ENCODE data around the gene BTBD2. TPM values are rescaled to one million over a fixed set of nuclear protein-coding genes. Genes with fewer than 3 reads are reported as not detected.
A peak's percentile ranks its signal among the peaks of the same experiment; 100 is the strongest.

The BTBD2 gene
- total and polyA plus RNA-seq, 8 donors, result 33.9 to 46.4 (median 37.0) TPM

DNA sequence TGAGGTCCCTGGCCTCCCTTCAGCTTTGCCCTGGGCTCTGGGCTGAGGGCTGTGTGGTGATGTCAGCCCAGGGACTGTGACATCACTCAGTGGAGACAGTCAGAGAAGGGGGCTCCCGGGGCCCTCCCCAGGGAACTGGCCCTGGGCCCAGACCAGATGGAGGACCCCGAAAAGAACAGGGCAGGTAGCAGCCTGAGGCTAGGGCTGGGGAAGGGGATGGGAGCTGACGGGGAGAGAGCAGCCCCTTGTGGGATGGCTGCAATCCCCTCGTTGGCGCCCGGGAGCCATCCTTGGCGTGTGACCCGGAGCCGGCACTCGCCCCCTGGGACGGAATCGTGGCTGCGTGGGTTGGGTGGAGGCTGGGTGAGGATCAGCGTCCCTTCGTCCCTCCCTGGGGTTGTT, 61.0 kb downstream of the BTBD2 start:
- Histone ChIP-seq H3K36me3 (no peaks in the 10 kb centered on the region), H3K9me3 (no peaks in the 10 kb centered on the region), H3K27me3 (no peaks in the 10 kb centered on the region), H3K27ac (no peak overlapping the region), H3K4me1 (no peaks in the 10 kb centered on the region), H3K4me3 (no peak overlapping the region)
- intact Hi-C loops (cut with DNase I), result no loop called here
- peak in 1 of 6 donors; percentile 52 for DNase-seq
- TF ChIP-seq, protein P1, sequence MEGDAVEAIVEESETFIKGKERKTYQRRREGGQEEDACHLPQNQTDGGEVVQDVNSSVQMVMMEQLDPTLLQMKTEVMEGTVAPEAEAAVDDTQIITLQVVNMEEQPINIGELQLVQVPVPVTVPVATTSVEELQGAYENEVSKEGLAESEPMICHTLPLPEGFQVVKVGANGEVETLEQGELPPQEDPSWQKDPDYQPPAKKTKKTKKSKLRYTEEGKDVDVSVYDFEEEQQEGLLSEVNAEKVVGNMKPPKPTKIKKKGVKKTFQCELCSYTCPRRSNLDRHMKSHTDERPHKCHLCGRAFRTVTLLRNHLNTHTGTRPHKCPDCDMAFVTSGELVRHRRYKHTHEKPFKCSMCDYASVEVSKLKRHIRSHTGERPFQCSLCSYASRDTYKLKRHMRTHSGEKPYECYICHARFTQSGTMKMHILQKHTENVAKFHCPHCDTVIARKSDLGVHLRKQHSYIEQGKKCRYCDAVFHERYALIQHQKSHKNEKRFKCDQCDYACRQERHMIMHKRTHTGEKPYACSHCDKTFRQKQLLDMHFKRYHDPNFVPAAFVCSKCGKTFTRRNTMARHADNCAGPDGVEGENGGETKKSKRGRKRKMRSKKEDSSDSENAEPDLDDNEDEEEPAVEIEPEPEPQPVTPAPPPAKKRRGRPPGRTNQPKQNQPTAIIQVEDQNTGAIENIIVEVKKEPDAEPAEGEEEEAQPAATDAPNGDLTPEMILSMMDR (IDR thresholded peaks at IDR 0.05), result no peak
- ATAC-seq, result no peak
- no peak for FAIRE-seq
- WGBS, 2 donors, result 94 to 95% methylated on average over 15 of the region's 15 CpGs

DNA sequence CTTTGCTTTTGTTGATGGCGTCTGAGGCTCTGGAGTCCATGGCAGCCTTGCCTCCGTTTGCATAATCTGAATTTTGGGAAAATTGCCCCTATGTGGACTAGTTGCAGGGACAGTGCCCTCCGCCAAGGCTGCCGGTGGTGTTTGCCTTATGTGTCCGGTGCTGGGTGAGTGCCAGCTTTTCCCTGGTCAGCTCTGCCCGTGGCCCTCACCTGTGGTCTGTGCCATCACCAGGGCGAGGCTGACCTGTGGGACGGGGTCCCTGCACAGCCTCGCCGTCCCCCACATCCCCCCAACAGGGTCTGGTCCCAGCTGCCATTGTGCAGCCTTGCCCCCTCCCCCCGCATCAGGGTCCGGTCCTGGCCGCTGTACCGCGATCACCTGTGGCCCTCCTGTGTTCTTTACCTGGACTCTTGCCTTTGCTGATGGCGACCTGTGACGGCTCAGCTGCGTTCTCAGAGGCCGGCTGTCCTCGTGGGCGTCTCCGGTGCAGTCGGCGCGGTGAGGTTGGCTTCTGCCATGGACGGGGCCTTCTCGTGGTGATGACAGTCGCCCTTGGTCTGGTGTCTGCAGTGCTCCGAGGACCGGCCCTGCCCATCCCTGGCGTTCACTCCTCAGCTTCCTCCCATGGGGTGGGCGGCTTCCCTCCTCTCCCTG, 61.9 kb downstream of the BTBD2 start:
- Histone ChIP-seq H3K4me1 (no peaks in the 10 kb centered on the region), H3K9me3 (no peaks in the 10 kb centered on the region), H3K27me3 (no peaks in the 10 kb centered on the region), H3K27ac (no peak overlapping the region), H3K4me3 (no peak overlapping the region), H3K36me3 (no peaks in the 10 kb centered on the region)
- no peak for ATAC-seq
- DNase-seq, result peak in 2 of 6 donors; percentile 55 to 56
- WGBS, 2 donors, result 88 to 92% methylated on average over 30 to 32 of the region's 32 CpGs
- TF ChIP-seq, protein P1 (IDR thresholded peaks at IDR 0.05), result no peak
- intact Hi-C loops (cut with DNase I), result no loop called here
- FAIRE-seq, result no peak

- DNase-seq (no peak), FAIRE-seq (no peak), ATAC-seq (no peak)
- no peaks in the 10 kb centered on the region for H3K27me3 ChIP-seq
- H3K4me1 ChIP-seq, result no peaks in the 10 kb centered on the region
- H3K4me3 ChIP-seq, result no peak overlapping the region
- TF ChIP-seq, protein P1 (IDR thresholded peaks at IDR 0.05), result no peak
- H3K27ac ChIP-seq, result no peak overlapping the region
- intact Hi-C loops (cut with DNase I), result no loop called here
- 91 to 93% methylated on average over 18 to 19 of the region's 19 CpGs for WGBS, 2 donors
- no peaks in the 10 kb centered on the region for H3K36me3 ChIP-seq
- H3K9me3 ChIP-seq, result no peaks in the 10 kb centered on the region
Measured at GRCh38 chr19:1953037-1953436, 62.5 kb downstream of the BTBD2 start.

- no peak for DNase-seq
- TF ChIP-seq, protein P1 (IDR thresholded peaks at IDR 0.05), result no peak
Measured at GRCh38 chr19:1952635-1953034, 62.9 kb downstream of the BTBD2 start.

GRCh38 chr19:1950640-1951039, 64.9 kb downstream of the BTBD2 start:
- H3K4me1 ChIP-seq, result no peaks in the 10 kb centered on the region
- no peak overlapping the region for H3K4me3 ChIP-seq
- intact Hi-C loops (cut with DNase I), result no loop called here
- no peak overlapping the region for H3K27ac ChIP-seq
- H3K36me3 ChIP-seq, result no peaks in the 10 kb centered on the region
- 96 to 98% methylated on average over 15 to 16 of the region's 16 CpGs for WGBS, 2 donors
- TF ChIP-seq, protein P1 (IDR thresholded peaks at IDR 0.05), result no peak
- no peaks in the 10 kb centered on the region for H3K9me3 ChIP-seq
- no peak for ATAC-seq
- no peaks in the 10 kb centered on the region for H3K27me3 ChIP-seq
- no peak for DNase-seq
- no peak for FAIRE-seq

More at GRCh38 chr19:1952635-1953034, 62.9 kb downstream of the BTBD2 start:
- Histone ChIP-seq H3K9me3 (no peaks in the 10 kb centered on the region), H3K27me3 (no peaks in the 10 kb centered on the region), H3K36me3 (no peaks in the 10 kb centered on the region), H3K4me1 (no peaks in the 10 kb centered on the region), H3K4me3 (no peak overlapping the region), H3K27ac (no peak overlapping the region)
- no peak for ATAC-seq
- WGBS, 2 donors, result 87 to 90% methylated on average over 21 of the region's 21 CpGs
- no peak for FAIRE-seq
- intact Hi-C loops (cut with DNase I), result no loop called here
